Measurements from ENCODE around the gene NTNG2.

NTNG2 gene

GRCh38 chr9:132181796-132182313, 20.0 kb downstream of the NTNG2 start:
- FAIRE-seq (no peak), DNase-seq (ENCODE audit: insufficient read length) (no peak)
- TF ChIP-seq TAF1 (IDR thresholded peaks at IDR 0.05; ENCODE audit: borderline replicate concordance, low read depth, low read length) (no peak), POLR2A (IDR thresholded peaks at IDR 0.05; ENCODE audit: low read depth, low read length) (no peak), POLR2AphosphoS5 (IDR thresholded peaks at IDR 0.05; ENCODE audit: low read depth, low read length) (no peak)

- no peak for TF ChIP-seq POLR2AphosphoS5 (IDR thresholded peaks at IDR 0.05; ENCODE audit: low read depth, low read length)
- TF ChIP-seq TAF1 (IDR thresholded peaks at IDR 0.05; ENCODE audit: borderline replicate concordance, low read depth, low read length), result no peak
- no peak for TF ChIP-seq POLR2A (IDR thresholded peaks at IDR 0.05; ENCODE audit: low read depth, low read length)
- no peak for FAIRE-seq
- no peak for DNase-seq (ENCODE audit: insufficient read length)
Measured at GRCh38 chr9:132182314-132183091, 20.6 kb downstream of the NTNG2 start.

- FAIRE-seq (no peak), DNase-seq (ENCODE audit: insufficient read length) (no peak)
- TF ChIP-seq TAF1 (IDR thresholded peaks at IDR 0.05; ENCODE audit: borderline replicate concordance, low read depth, low read length) (no peak), POLR2AphosphoS5 (IDR thresholded peaks at IDR 0.05; ENCODE audit: low read depth, low read length) (no peak), POLR2A (IDR thresholded peaks at IDR 0.05; ENCODE audit: low read depth, low read length) (no peak)
Measured at GRCh38 chr9:132183134-132183533, 21.3 kb downstream of the NTNG2 start.

GRCh38 chr9:132183715-132184114, 21.9 kb downstream of the NTNG2 start:
- no peak for TF ChIP-seq POLR2A (IDR thresholded peaks at IDR 0.05; ENCODE audit: low read depth, low read length)
- FAIRE-seq (no peak), DNase-seq (ENCODE audit: insufficient read length) (no peak)

- no peak for DNase-seq (ENCODE audit: insufficient read length)
- FAIRE-seq, result no peak
- TF ChIP-seq POLR2AphosphoS5 (IDR thresholded peaks at IDR 0.05; ENCODE audit: low read depth, low read length) (no peak), TAF1 (IDR thresholded peaks at IDR 0.05; ENCODE audit: borderline replicate concordance, low read depth, low read length) (no peak), POLR2A (IDR thresholded peaks at IDR 0.05; ENCODE audit: low read depth, low read length) (no peak)
Measured at GRCh38 chr9:132184124-132184523, 22.3 kb downstream of the NTNG2 start.

GRCh38 chr9:132185073-132186009, 23.5 kb downstream of the NTNG2 start:
- no peak for DNase-seq (ENCODE audit: insufficient read length)
- no peak for TF ChIP-seq POLR2AphosphoS5 (IDR thresholded peaks at IDR 0.05; ENCODE audit: low read depth, low read length)
- no peak for TF ChIP-seq TAF1 (IDR thresholded peaks at IDR 0.05; ENCODE audit: borderline replicate concordance, low read depth, low read length)
- no peak for TF ChIP-seq POLR2A (IDR thresholded peaks at IDR 0.05; ENCODE audit: low read depth, low read length)
- FAIRE-seq, result no peak

- TF ChIP-seq TAF1 (IDR thresholded peaks at IDR 0.05; ENCODE audit: borderline replicate concordance, low read depth, low read length) (no peak), POLR2A (IDR thresholded peaks at IDR 0.05; ENCODE audit: low read depth, low read length) (no peak), POLR2AphosphoS5 (IDR thresholded peaks at IDR 0.05; ENCODE audit: low read depth, low read length) (no peak)
- DNase-seq (ENCODE audit: insufficient read length) (no peak), FAIRE-seq (no peak)
Measured at GRCh38 chr9:132187121-132187620, 25.3 kb downstream of the NTNG2 start.

GRCh38 chr9:132190966-132191365, 29.1 kb downstream of the NTNG2 start:
- TF ChIP-seq POLR2A (IDR thresholded peaks at IDR 0.05; ENCODE audit: low read depth, low read length), result no peak
- TF ChIP-seq POLR2AphosphoS5 (IDR thresholded peaks at IDR 0.05; ENCODE audit: low read depth, low read length), result no peak
- no peak for TF ChIP-seq TAF1 (IDR thresholded peaks at IDR 0.05; ENCODE audit: borderline replicate concordance, low read depth, low read length)
- FAIRE-seq, result no peak
- no peak for DNase-seq (ENCODE audit: insufficient read length)

GRCh38 chr9:132192728-132193127, 30.9 kb downstream of the NTNG2 start:
- FAIRE-seq (no peak), DNase-seq (ENCODE audit: insufficient read length) (no peak)
- no peak for TF ChIP-seq POLR2AphosphoS5 (IDR thresholded peaks at IDR 0.05; ENCODE audit: low read depth, low read length)
- no peak for TF ChIP-seq TAF1 (IDR thresholded peaks at IDR 0.05; ENCODE audit: borderline replicate concordance, low read depth, low read length)
- no peak for TF ChIP-seq POLR2A (IDR thresholded peaks at IDR 0.05; ENCODE audit: low read depth, low read length)

- DNase-seq (ENCODE audit: insufficient read length) (no peak), FAIRE-seq (no peak)
- TF ChIP-seq TAF1 (IDR thresholded peaks at IDR 0.05; ENCODE audit: borderline replicate concordance, low read depth, low read length), result no peak
- no peak for TF ChIP-seq POLR2AphosphoS5 (IDR thresholded peaks at IDR 0.05; ENCODE audit: low read depth, low read length)
Measured at GRCh38 chr9:132193227-132194124, 31.6 kb downstream of the NTNG2 start.

GRCh38 chr9:132194508-132194907, 32.6 kb downstream of the NTNG2 start:
- TF ChIP-seq TAF1 (IDR thresholded peaks at IDR 0.05; ENCODE audit: borderline replicate concordance, low read depth, low read length), result no peak
- no peak for TF ChIP-seq POLR2A (IDR thresholded peaks at IDR 0.05; ENCODE audit: low read depth, low read length)
- TF ChIP-seq POLR2AphosphoS5 (IDR thresholded peaks at IDR 0.05; ENCODE audit: low read depth, low read length), result no peak
- no peak for DNase-seq (ENCODE audit: insufficient read length)
- FAIRE-seq, result no peak
